PC-3 (cell line): Measurements from ENCODE around the gene IQSEC1.

Experiments
- CTCF ChIP-seq: fragments of 300-600 bp; sonication (generic); conservative IDR thresholded peaks from 2 replicates; pipeline ENCODE4 v1.5.1; 2017; ENCODE audit warnings: antibody characterized with exemption, low read depth, mild to moderate bottlenecking, low read length
- EZH2 ChIP-seq: fragments of 300-600 bp; sonication (generic); IDR thresholded peaks from one replicate; pipeline ENCODE4 v1.6.1; 2017; ENCODE audit warnings: antibody characterized with exemption, mild to moderate bottlenecking, low read length; ENCODE audit not compliant: unreplicated experiment
- EZH2phosphoT487 ChIP-seq: fragments of 300-600 bp; sonication (generic); IDR thresholded peaks from 2 replicates; pipeline ENCODE4 v1.6.1; 2018; ENCODE audit warnings: mild to moderate bottlenecking, antibody characterized with exemption, low read length, borderline replicate concordance

GRCh38 chr3:13004376-13004775, 68.9 kb downstream of the IQSEC1 start:
- TF ChIP-seq CTCF = no peak
- no peak for TF ChIP-seq EZH2
- no peak for TF ChIP-seq EZH2phosphoT487
